GM18867 (cell line): Measurements from ENCODE around the gene CDH4.

Source experiments
- ATAC-seq: cut with Tn5 transposase; IDR thresholded peaks from one replicate; pipeline ENCODE4 v1.9.1; 2021; ENCODE audit warnings: mild to moderate bottlenecking, moderate library complexity; ENCODE audit not compliant: unreplicated experiment

CDH4 gene

DNA sequence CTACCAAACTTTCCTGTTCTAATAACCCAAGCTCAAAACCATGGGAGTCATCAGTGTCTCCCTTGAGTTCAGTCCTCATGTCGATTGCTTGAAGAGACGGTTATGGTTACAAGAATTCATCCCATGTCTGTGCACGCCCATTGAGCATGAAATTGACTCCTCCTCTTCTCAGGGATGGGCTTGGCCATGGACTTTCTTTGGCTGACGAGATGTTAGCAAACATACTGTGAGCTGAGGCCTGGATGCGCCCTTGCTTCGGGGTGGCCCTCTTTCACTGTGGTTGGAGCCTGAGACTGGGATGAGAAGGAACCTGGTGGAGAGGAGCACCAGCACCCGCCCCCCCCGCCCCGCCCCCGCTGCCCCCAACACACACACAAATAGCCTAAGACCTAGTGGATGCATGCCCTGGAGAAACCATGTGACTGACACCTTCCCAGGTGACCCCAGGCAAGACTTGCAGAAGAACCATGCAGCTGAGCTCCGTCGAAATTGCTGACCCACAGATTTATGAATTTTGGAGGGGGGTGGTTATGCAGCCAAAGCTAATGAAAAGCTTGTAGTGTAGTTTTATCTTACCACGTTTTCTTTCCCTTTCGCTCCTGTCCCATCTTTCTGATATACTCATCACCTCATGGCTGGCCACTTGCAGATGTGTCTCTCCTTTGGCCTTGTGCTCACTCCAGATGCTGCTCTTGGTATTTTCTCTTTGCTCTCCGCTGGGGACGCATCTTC lies 231.4 kb downstream of the CDH4 start:
- ATAC-seq: no peak

DNA sequence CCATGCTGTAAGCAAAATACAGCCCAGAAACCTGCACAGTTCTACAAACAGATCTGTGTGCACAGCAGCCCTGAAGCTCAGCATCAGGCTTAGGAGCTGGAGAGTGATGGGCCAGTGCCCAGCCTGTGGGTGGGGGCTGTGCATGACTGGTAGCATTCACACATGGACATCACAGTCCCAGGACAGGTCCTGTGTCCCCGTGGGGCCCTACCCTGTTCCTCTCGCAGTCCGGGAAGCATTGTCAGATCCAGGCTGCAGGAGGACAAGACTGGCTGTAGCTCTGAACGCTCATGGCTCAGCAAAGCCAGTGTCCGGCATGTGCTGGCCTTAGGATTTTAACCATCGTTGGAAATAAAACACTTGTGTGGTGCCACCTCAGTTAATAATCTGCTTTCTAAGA lies 234.1 kb downstream of the CDH4 start:
- ATAC-seq: no peak

DNA sequence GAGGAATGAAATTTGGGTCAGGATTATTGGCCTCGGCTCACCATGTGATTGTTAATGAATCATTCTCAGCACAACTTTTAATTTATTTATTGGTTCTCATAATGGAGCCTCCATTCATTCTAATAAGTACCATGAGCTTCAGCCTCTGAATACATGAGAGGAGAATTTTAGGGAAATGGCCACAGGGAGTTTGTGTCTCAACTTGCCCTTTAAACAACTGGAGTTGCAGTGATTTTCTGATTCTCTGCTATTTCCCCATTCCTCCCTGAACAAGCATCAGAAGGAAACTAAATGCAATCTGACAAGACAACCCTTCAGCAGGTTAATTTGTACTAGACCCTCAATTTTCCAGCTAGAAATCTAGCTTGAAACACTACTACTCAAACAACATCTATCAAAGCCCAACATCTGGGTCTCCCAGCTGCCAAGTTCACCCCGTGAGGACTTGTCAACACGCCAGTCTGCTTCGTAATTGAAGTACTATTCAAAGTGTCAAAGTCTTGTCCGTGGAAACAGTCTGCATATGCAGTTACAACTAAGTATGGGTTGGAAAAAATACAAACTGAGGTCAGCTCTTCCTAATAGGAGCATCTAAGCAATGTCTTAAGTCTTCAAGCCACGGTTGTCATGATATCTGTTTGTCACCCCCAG lies 235.4 kb downstream of the CDH4 start:
- no peak for ATAC-seq

DNA sequence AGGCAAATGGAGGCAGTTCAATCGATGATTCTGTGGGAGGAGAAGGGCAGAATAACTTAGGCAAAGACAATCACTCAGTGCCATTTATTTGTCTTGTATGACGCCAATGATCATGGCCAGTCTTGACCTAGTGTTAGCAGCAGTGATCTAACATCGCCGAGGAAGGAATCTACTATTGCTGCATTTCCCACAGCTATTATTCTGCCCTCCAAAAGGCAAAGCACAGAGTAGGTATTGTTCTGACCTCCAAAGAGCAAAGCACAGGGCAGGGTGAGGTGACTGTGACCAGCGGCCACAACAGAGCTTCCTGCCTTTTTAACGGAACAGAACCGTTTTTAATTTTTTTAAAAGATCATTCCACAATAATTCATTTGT lies 235.9 kb downstream of the CDH4 start:
- no peak for ATAC-seq

DNA sequence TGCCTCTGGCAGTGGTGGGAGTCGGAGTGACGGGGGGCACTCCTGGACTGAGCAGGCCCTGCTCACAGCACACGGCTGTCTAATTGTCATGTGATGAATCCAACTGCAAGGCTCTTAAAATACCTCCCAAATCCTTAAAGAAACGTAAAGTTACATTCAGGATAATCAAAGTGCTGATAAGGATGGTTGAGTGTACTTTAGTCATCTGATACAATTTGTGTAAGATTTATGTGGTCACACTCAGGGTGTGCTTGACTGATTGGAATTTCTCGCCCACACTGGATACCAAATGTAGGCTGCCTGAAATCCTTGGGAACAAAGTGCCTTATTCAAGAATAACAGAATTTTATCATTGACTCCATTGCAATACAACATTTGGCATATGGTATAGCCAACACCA lies 238.7 kb downstream of the CDH4 start:
- no peak for ATAC-seq

DNA sequence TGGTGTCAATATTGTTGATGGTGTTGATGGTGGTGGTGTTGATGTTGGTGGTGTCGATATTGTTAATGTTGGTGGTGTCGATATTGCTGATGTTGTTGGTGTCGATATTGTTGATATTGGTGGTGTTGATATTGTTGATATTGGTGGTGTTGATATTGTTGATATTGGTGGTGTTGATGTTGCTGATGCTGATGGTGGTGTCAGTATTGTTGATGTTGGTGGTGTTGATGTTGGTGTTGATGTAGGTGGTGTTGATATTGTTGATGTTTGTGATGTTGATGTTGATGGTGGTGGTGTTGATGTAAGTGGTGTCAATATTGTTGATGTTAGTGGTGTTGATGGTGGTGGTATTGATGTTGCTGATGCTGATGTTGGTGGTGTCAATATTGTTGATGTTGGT lies 240.0 kb downstream of the CDH4 start:
- no peak for ATAC-seq

DNA sequence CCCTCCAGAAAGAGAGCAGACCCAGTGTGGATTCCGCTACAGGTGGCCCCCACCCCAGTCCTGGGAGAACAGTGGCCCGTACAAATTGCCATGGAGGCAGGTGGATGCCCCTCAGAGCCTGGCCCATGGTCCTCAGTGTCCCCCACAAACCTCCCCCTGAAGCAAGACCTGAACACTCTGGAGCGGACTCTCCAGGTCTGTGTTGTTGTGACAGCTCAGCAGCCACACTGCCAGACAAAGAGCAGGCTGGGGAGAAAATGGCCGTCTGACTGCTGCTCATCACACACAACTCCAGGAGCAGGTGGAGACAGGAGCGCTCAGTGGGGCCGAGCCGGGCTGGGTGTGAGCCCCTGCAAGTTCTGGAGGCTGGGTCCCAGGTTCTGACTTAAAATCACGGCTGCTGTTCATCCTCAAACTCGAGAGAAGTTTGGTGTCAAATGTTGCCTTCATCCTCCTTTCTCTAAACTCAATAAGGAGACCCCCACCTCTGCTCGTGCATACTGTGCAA lies 241.8 kb downstream of the CDH4 start:
- no peak for ATAC-seq

DNA sequence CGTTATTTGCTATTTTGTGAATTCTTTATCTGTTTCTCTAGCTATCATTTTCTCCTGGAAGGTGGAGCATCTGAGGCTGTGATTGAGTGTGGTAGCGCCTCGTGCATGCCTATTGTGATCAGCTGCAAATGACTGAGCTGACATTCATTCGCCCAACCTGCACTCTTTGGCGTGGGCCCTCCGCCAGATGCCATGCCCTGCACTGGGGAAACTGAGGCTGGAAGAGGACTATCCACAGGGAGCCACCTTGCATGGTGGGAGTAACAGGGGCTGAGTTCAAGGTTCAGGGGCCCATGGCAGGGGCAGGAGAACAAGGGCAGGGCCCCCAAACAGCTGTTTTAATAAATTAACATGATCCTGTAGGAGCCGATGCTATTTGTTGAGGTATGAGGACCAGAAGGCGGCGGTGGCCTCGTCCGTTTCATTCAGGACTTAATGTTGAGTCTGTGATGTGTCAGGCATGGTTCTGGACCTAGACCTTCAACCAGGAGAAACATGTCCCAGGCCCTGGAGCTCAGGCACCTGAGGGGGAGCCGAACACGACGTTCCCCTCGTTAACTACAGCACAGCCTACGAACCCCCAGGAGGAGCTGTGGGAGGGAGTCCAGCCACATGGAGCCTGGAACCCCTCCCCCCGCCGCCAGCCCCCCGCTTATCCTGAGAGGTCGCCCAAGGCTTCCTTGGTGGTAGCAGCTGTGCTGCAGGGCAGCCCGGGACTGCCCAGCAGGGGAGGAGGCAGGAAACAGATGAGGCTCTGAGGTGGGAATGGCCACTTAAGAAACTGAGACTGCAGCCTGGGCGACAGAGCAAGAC lies 242.9 kb downstream of the CDH4 start:
- no peak for ATAC-seq

DNA sequence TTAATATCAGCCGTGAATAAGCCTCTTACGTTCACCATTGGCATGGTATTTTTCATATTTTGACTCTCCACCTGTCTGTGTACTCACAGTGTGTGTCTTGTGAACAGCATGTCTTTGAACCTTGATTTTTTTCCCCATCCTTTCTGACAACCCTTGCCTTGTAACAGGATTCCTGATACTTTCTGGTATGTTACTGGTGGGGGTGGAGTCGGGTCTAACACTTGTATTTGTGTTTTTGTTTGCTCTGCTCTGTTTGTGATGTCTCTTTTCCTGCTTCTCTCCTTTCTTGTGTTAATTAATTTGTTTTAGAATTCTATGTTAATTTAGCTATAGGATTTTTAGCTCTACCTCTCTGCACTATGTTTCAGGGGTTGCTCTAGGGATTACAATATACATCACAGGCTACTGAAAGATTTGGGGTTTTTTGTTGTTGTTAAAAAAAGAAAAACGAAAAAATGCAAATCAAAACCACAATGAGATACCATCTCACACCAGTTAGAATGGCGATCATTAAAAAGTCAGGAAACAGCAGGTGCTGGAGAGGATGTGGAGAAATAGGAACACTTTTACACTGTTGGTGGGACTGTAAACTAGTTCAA lies 245.1 kb downstream of the CDH4 start:
- no peak for ATAC-seq

DNA sequence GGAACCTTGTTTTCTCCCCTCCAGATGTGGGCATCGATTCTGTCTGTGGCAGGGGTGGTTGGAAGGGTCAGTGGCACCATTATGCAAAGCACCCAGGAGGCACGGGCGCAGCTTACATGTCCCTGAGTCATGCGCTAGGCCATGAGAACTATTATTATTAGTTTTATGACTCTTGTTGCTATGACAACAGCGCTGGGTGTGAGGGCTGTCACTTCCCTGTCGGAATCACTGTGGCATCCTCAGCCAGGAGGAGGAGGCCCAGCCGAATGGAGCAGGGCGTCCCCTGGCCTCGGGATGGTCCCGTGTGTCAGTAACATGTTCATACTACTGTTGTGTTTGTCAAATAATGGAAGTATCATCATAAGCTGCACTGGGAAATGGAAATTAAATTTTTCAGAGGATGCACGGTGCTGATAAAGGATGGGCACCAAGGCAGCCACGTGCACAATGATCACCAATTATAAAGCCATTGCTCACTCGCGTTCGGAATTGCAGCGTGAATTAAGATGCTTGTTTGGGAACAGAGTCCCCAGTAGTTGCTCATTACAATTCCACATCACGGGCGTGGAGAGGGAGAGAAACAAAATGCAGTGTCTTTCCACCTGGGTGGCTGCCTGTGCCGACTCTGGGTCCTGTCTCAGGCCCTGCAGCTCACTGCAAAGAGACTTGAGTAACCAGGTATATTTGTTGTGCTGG lies 247.9 kb downstream of the CDH4 start:
- no peak for ATAC-seq

DNA sequence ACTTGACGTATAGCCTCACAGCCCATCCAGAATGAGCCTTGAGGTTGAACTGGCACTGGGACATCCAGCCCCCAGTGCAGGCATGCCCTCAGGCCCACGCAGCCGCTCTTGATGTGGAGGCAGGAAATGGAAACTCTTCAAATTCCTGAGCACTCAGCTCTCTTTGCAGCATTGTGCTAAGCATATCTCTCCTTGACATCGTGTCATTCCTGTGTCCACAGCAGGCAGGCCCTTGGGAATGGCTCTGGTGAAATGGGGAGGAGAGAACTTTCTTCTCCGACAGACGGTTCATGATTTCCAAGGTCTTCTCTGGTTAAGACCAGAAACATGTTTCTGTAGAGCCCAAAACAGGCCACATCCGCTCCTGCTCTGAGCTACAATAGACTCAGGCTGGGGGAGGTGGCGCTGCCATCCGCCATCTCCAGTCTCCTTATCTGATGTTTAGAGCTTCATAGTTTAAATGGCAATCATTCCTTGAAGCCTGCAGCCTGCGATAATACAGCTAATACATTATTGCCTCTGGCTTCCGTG lies 248.8 kb downstream of the CDH4 start:
- no peak for ATAC-seq

DNA sequence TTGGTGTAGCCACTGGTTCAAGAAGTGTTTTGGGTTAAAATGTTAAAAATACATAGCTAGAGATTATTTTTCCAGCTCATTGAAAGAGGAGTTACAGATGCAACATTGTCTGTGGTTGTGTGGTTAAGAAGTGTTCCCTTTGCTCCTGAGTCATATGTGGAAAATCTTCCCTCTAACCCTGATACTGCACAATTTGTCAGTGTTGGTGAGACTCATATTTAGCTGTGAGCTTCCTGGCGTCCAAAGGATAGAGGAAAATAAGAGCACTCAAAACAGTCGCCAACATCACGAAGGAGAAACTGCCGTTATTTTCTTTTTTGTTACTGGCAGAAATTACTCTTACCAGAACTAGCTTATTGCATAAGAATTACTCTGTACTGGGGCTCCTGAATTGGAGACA lies 250.4 kb downstream of the CDH4 start:
- no peak for ATAC-seq

DNA sequence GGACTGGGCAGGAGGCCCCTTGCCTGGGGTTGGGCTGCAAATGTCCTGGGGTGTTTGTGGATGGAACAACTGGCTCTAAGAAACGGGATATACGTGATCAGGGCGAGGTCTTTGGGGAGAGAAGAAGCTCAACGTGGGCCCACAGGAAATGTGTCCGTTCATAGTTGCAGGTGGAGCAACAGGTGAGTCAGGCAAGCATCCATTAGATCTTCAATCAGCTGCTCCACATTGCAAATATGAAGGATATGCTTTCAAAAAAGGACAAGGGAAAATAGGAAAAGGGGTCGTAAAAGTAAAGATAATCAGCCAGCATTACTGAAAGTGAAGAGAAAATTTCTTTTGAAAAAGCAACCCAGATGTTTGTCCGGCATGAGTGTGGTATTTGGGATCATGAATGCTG lies 251.0 kb downstream of the CDH4 start:
- ATAC-seq: no peak

DNA sequence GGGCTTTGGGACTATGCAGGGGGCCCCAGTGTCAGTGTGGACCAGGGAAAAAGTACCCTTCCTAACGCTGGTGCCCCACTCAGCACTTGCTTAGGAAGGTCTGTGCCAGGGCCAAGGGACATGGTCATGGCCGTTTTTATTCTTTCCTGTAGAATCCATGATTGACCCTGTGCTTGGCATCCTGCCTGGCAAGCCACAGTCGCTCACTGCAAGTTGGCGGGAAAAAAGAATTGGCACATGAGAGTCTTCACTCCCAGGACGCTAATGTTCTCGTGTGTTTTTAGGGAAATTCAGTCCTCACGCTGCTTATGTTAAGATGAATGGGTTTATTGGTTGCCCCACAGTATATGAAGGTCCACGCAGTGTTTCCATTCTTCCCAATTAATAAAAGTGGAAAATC lies 253.4 kb downstream of the CDH4 start:
- ATAC-seq: no peak

DNA sequence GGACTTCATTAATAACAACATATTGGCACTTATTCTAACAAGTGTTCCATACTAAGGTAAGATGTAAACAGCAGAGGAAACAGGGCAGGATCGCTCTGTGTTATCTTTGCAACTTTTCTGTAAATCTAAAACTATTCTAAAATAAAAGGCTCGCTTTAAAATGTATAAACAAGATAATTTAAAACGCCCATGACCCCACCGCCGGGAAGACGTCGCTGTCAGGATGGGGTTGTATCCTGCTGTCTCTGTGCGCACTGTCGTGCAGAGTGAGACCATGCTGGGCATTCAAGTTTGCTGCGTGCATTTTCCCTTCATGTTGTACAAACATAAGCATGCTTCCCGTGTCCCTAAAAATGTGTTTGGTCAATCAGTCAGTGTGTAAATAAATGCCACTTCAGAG lies 255.7 kb downstream of the CDH4 start:
- no peak for ATAC-seq

DNA sequence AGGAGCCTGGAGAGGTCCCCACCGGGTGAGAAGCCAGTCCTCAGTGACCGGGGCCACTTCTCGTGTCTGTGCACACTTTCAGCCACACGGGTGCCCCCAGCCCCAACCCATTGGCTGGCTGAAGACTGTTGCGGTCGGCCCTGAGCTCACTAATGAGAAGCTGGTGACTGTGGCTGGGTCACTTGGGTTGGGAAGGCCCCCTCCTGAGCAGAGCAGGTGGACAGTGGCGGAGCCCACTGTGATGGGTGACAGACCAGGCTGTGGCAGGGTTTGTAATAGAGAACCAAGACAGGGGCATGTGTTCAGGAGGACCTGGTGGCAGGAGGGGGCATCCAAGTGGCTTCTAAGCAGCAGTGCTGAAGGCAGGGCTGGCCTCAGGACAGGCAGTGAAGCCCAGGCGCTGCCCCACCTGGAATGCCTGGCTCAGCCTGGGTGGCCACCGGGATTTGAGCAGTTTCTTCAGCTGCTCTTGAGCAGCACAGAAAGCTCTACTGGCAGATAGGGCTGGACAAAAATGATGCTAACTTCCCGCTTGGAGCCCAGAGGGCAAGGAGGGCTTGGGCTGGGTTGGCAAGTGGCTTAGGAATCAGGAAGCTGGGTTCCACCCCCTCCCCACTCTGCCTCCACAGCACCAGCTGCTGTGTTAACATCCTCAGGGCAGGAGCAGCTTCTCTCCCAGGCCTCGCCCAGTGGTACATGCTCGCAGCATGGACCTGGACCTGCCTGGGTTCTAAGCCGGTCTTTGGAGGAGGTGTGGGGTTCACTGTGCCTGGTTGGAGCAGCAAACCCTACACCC lies 256.4 kb downstream of the CDH4 start:
- ATAC-seq: no peak

DNA sequence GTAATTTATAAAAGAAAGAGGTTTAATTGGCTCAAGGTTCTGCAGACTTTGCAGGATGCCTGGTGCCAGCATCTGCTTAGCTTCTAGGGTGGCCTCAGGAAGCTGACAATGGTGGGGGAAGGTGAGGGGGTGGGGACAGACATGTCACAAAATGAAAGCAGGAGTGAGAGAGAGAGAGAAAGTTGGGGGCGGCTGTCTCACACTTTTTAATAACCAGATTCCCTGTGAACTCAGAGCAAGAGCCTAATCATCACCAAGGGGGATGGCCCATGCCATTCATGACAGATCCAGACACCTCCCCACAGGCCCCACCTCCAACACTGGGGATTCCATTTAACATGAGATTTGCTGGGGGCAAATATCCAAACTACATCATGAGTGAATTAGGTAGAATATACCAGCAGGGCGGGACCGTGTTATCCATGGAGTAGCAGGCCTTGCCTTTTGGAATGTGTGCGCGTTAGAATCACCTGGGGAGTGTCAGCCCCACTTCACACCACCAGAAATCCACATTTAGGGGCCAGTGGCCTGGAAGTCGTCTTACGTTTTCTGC lies 258.8 kb downstream of the CDH4 start:
- ATAC-seq: no peak

DNA sequence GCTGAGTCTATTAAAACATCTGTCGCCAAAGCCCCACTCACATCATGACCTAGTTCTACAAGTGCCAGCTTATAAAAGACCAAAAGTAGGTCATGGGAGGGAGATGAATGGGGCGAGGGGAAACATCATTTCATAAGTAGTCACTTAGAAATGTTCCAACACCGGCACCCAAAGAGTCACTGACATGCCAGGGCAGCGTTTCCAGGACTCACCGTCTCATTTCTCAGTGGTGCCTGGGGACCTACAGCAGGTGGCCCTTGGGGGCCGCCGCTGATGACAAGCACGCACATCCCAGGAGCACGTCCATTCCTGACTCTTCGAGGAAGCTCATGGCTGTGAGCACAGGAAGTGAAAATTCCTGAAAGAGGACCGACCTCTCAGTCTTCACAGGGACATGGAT lies 260.4 kb downstream of the CDH4 start:
- ATAC-seq: no peak
